Measurements from ENCODE around the gene SMAD4. TPM values are rescaled to one million over a fixed set of nuclear protein-coding genes. Genes with fewer than 3 reads are reported as not detected.
A peak's percentile ranks its signal among the peaks of the same experiment; 100 is the strongest.

Gene SMAD4
- total and polyA plus RNA-seq, 2 donors (not counting 1 experiment from before 2014, with no cell fraction given): 34.8 to 136 TPM

GRCh38 chr18:51051105-51051712, 21.2 kb downstream of the SMAD4 start:
- ATAC-seq (ENCODE audit: low read depth) (peak; percentile 67), DNase-seq (peak; percentile 67)
- Histone ChIP-seq H3K4me1 (ENCODE audit: control insufficient read depth in 2 of 2, insufficient read depth in 2 of 2, low read length in 2 of 2) (peaks cover 0 to 7% of the 10 kb centered on the region in 2 donors), H3K9me3 (ENCODE audit: control extremely low read depth in 1 of 3, control insufficient read depth in 2 of 3, insufficient read depth in 1 of 3, low read length in 2 of 3) (no peaks in the 10 kb centered on the region), H2AFZ (ENCODE audit: insufficient read depth, low read depth, low read length, poor library complexity, severe bottlenecking) (peak overlapping the region; percentile 7), H4K20me1 (ENCODE audit: control insufficient read depth, insufficient read depth, low read length, poor library complexity, severe bottlenecking) (peaks cover 18% of the 10 kb centered on the region), H3K36me3 (replicated peaks in 1 of 2; ENCODE audit: control extremely low read depth in 1 of 2, control insufficient read depth in 1 of 2, extremely low read depth in 1 of 2, insufficient read depth in 2 of 2, low read length in 1 of 2) (peaks cover 3 to 33% of the 10 kb centered on the region in 2 experiments), H3K9ac (ENCODE audit: low read length) (no peak overlapping the region), H3K27ac (ENCODE audit: low read length in 2 of 2) (no peak overlapping the region), H3K79me2 (ENCODE audit: control insufficient read depth, insufficient read depth, low read length) (peaks cover 48% of the 10 kb centered on the region), H3K4me3 (ENCODE audit: control extremely low read depth in 1 of 5, extremely low read depth in 1 of 5, insufficient read depth in 1 of 5, low read depth in 2 of 5, low read length in 4 of 5) (no peak overlapping the region), H3K27me3 (replicated peaks in 1 of 4; ENCODE audit: control extremely low read depth in 1 of 4, control insufficient read depth in 3 of 4, insufficient read depth in 4 of 4, low read length in 3 of 4) (no peaks in the 10 kb centered on the region), H3K4me2 (replicated peaks; ENCODE audit: low read depth, low read length, poor library complexity, severe bottlenecking) (no peak overlapping the region)
- peaks cover 21% of the 10 kb centered on the region for H3K4me1 Mint-ChIP-seq
- ChIA-PET CTCF (interaction anchor here (0.6 to 7.9 kb wide), 24 partner anchors 8 to 479 kb away, joined by 3 to 148 read pairs (median 4); partner anchors contain the start of genes MRO and SMAD4), POLR2A (interaction anchor here (1.4 kb wide), 1 partner anchor 21 kb away, joined by 3 read pairs; no protein-coding TSS in a partner anchor)
- no CpG with 5 or more reads among the region's 2 CpGs for WGBS (ENCODE audit: insufficient coverage)
- intact Hi-C loops (cut with micrococcal nuclease): loop anchor here (1.0 to 5.0 kb wide), 4 partner anchors 19 to 231 kb away; partner anchors contain the start of genes ME2 and MRO
- H3K27me3 Mint-ChIP-seq: no peaks in the 10 kb centered on the region
- no peaks in the 10 kb centered on the region for H3K9me3 Mint-ChIP-seq (ENCODE audit: insufficient read depth)
- H3K4me3 Mint-ChIP-seq: no peak overlapping the region
- peak; percentile 85 for TF ChIP-seq CTCF (IDR thresholded peaks at IDR 0.05)
- no peak for TF ChIP-seq EZH2 (IDR thresholded peaks at IDR 0.05; ENCODE audit: borderline replicate concordance, insufficient read depth, low read depth, low read length, poor library complexity, severe bottlenecking)
- H3K27ac Mint-ChIP-seq: peak overlapping the region; percentile 67

- H3K4me2 ChIP-seq (replicated peaks; ENCODE audit: low read depth, low read length, poor library complexity, severe bottlenecking): peak overlapping the region; percentile 5
- peaks cover 19% of the 10 kb centered on the region for H3K4me1 Mint-ChIP-seq
These were observed 23.8 kb downstream of the SMAD4 start for GRCh38 chr18:51053814-51054213.

More at GRCh38 chr18:51053814-51054213, 23.8 kb downstream of the SMAD4 start:
- Histone ChIP-seq H3K79me2 (ENCODE audit: control insufficient read depth, insufficient read depth, low read length) (peaks cover 37% of the 10 kb centered on the region), H3K27ac (ENCODE audit: low read length in 2 of 2) (peak overlapping the region in 1 of 2 donors; percentile 60), H3K9me3 (ENCODE audit: control extremely low read depth in 1 of 3, control insufficient read depth in 2 of 3, insufficient read depth in 1 of 3, low read length in 2 of 3) (no peaks in the 10 kb centered on the region), H4K20me1 (ENCODE audit: control insufficient read depth, insufficient read depth, low read length, poor library complexity, severe bottlenecking) (peaks cover 15% of the 10 kb centered on the region), H3K36me3 (replicated peaks in 1 of 2; ENCODE audit: control extremely low read depth in 1 of 2, control insufficient read depth in 1 of 2, extremely low read depth in 1 of 2, insufficient read depth in 2 of 2, low read length in 1 of 2) (peaks cover 3 to 35% of the 10 kb centered on the region in 2 experiments), H3K9ac (ENCODE audit: low read length) (peak overlapping the region; percentile 6), H3K4me1 (ENCODE audit: control insufficient read depth in 2 of 2, insufficient read depth in 2 of 2, low read length in 2 of 2) (peaks cover 0 to 7% of the 10 kb centered on the region in 2 donors), H3K27me3 (replicated peaks in 1 of 4; ENCODE audit: control extremely low read depth in 1 of 4, control insufficient read depth in 3 of 4, insufficient read depth in 4 of 4, low read length in 3 of 4) (no peaks in the 10 kb centered on the region), H3K4me3 (ENCODE audit: control extremely low read depth in 1 of 5, extremely low read depth in 1 of 5, insufficient read depth in 1 of 5, low read depth in 2 of 5, low read length in 4 of 5) (no peak overlapping the region), H2AFZ (ENCODE audit: insufficient read depth, low read depth, low read length, poor library complexity, severe bottlenecking) (peak overlapping the region; percentile 3)
- H3K9me3 Mint-ChIP-seq (ENCODE audit: insufficient read depth): no peaks in the 10 kb centered on the region
- ATAC-seq (ENCODE audit: low read depth) (no peak), DNase-seq (peak; percentile 8)
- H3K4me3 Mint-ChIP-seq: no peak overlapping the region
- no peaks in the 10 kb centered on the region for H3K27me3 Mint-ChIP-seq
- H3K27ac Mint-ChIP-seq: peak overlapping the region; percentile 33
- TF ChIP-seq CTCF (IDR thresholded peaks at IDR 0.05): no peak
- TF ChIP-seq EZH2 (IDR thresholded peaks at IDR 0.05; ENCODE audit: borderline replicate concordance, insufficient read depth, low read depth, low read length, poor library complexity, severe bottlenecking): no peak
- ChIA-PET POLR2A (no interaction called here), CTCF (interaction anchor here (1.1 to 7.9 kb wide), 2 partner anchors 12 to 235 kb away, joined by 3 to 148 read pairs; partner anchors contain the start of gene MRO)
- intact Hi-C loops (cut with micrococcal nuclease): loop anchor here (5.0 kb wide), 1 partner anchor 177 kb away; the partner anchor contains the start of gene ME2
